HepG2 (cell line): ENCODE results near the gene NDRG3. TPM values are rescaled to one million over a fixed set of nuclear protein-coding genes. Genes with fewer than 3 reads are reported as not detected.

Source experiments
- ATAC-seq: fragments of 200-7000 bp; cut with Tn5 transposase; 3 replicates; pipeline ENCODE4 v1.9.1; 2020; ENCODE audit warnings: mild to moderate bottlenecking, moderate library complexity
- BruUV-seq: library from RNA; stranded (reverse); fragments of 400-500 nt; replicated peaks from 2 replicates; lab custom pipeline; 2021; lab: Mats Ljungman, UMichigan
- CTCF ChIA-PET: fragments of 300-600 bp; formaldehyde crosslinking; extraction: SDS; loops from one replicate; lab custom pipeline; 2021; ENCODE audit warnings: low total read pairs, inconsistent platforms, low intra/inter-chr PET ratio; lab: Yijun Ruan, JAX
- POLR2A ChIA-PET: fragments of 350-600 bp; sonication (Branson Sonifier 250); formaldehyde crosslinking; loops from one replicate; lab custom pipeline; 2020; ENCODE audit warnings: antibody characterized with exemption, inconsistent platforms; lab: Yijun Ruan, JAX
- DNase-seq: peaks from one replicate; pipeline ENCODE4 v3.0.0-alpha.2; 2015; ENCODE audit warnings: low spot score
- FAIRE-seq: peaks from 3 replicates; lab custom pipeline; 2011; peaks lifted over from hg19 to GRCh38; lab: Jason Lieb, UNC
- H2AFZ ChIP-seq: one replicate; pipeline ENCODE4 v1.6.1; 2011; ENCODE audit warnings: low read length, inconsistent platforms
- H3K27ac ChIP-seq: fragments of 300-600 bp; 3 replicates; pipeline ENCODE4 v1.8.0; 2011; ENCODE audit warnings: mixed run types, mild to moderate bottlenecking, mixed read lengths, low read length, inconsistent platforms; ENCODE audit not compliant: insufficient read depth; ENCODE audit errors: extremely low read length
- H3K27me3 ChIP-seq, 2 experiments: fragments of 200-600 bp in 1 of 2; 2 replicates in 1 of 2; 3 replicates in 1 of 2; pipeline versions ENCODE4 v1.6.0 to v1.8.0; 2011; ENCODE audit warnings: low read length in 2 of 2, mild to moderate bottlenecking in 2 of 2, moderate library complexity in 2 of 2, inconsistent platforms in 1 of 2; ENCODE audit not compliant: insufficient read depth in 2 of 2, control insufficient read depth in 1 of 2
- H3K36me3 ChIP-seq, 2 experiments: fragments of 200-600 bp in 1 of 2; replicated peaks in 1 of 2; 2 replicates in 1 of 2; 3 replicates in 1 of 2; pipeline versions ENCODE4 v1.5.1 to v1.8.0; 2011; ENCODE audit warnings: low read length in 2 of 2, inconsistent platforms in 1 of 2; ENCODE audit not compliant: insufficient read depth in 2 of 2, control insufficient read depth in 1 of 2
- H3K4me1 ChIP-seq: 2 replicates; pipeline ENCODE4 v1.5.1; 2012; ENCODE audit warnings: low read length, inconsistent platforms; ENCODE audit not compliant: insufficient read depth
- H3K4me2 ChIP-seq: 2 replicates; pipeline ENCODE4 v1.6.0; 2011; ENCODE audit warnings: low read depth, low read length, inconsistent platforms
- H3K4me3 ChIP-seq, 3 experiments: fragments of 200-600 bp in 1 of 3; sonication (generic), shearing (Covaris generic) in 1 of 3; replicated peaks in 1 of 3; 2 replicates each; pipeline ENCODE4 v1.5.1; 2011 to 2016; ENCODE audit warnings: low read length in 3 of 3, inconsistent platforms in 2 of 3, low read depth in 2 of 3, mild to moderate bottlenecking in 2 of 3, control low read depth in 1 of 3, mixed read lengths in 1 of 3; ENCODE audit not compliant: insufficient read depth in 1 of 3
- H3K79me2 ChIP-seq: one replicate; pipeline ENCODE4 v1.6.1; 2011; ENCODE audit warnings: low read length, inconsistent platforms; ENCODE audit not compliant: insufficient read depth
- H3K9ac ChIP-seq: 2 replicates; pipeline ENCODE4 v1.6.0; 2011; ENCODE audit warnings: mild to moderate bottlenecking, low read depth, low read length, inconsistent platforms; ENCODE audit not compliant: insufficient read depth
- H3K9me3 ChIP-seq: 2 replicates; pipeline ENCODE4 v1.5.1; 2012; ENCODE audit warnings: mild to moderate bottlenecking, low read length
- H4K20me1 ChIP-seq: 2 replicates; pipeline ENCODE4 v1.6.0; 2011; ENCODE audit warnings: inconsistent platforms, mild to moderate bottlenecking, low read length, moderate library complexity; ENCODE audit not compliant: insufficient read depth
- ARID5B ChIP-seq: IDR thresholded peaks from 2 replicates; pipeline ENCODE4 v1.4.0; 2020; ENCODE audit warnings: mild to moderate bottlenecking, missing genetic modification reagents
- ATF3 ChIP-seq: sonication (generic); formaldehyde crosslinking; IDR thresholded peaks from 2 replicates; pipeline ENCODE4 v1.4.0; 2020; ENCODE audit warnings: missing genetic modification reagents
- CREB1 ChIP-seq, 2 experiments: fragments of 450-650 bp in 1 of 2; IDR thresholded peaks; 2 replicates each; pipeline ENCODE4 v1.6.1; 2016 to 2017; ENCODE audit warnings: control low read depth in 1 of 2, mild to moderate bottlenecking in 1 of 2, missing compliant biosample characterization in 1 of 2, missing genetic modification characterization in 1 of 2
- KDM3A ChIP-seq: IDR thresholded peaks from 2 replicates; pipeline ENCODE4 v1.6.1; 2018; ENCODE audit warnings: low read depth, missing compliant biosample characterization
- MAF1 ChIP-seq: sonication (generic); formaldehyde crosslinking; IDR thresholded peaks from 2 replicates; pipeline ENCODE4 v1.5.0; 2020; ENCODE audit warnings: missing genetic modification reagents, borderline replicate concordance
- MTERF4 ChIP-seq: sonication (generic); formaldehyde crosslinking; IDR thresholded peaks from 2 replicates; pipeline ENCODE4 v1.8.0; 2023; ENCODE audit warnings: mild to moderate bottlenecking, missing genetic modification reagents
- NR2F2 ChIP-seq: IDR thresholded peaks from 2 replicates; pipeline ENCODE4 v1.6.1; 2012; ENCODE audit warnings: low read depth, inconsistent platforms, borderline replicate concordance
- PRDM15 ChIP-seq: sonication (generic); formaldehyde crosslinking; IDR thresholded peaks from 2 replicates; pipeline ENCODE4 v1.4.0; 2020; ENCODE audit warnings: missing genetic modification reagents
- SP140L ChIP-seq: sonication (generic); formaldehyde crosslinking; IDR thresholded peaks from 2 replicates; pipeline ENCODE4 v1.4.0; 2020; ENCODE audit warnings: missing genetic modification reagents, borderline replicate concordance
- THRA ChIP-seq: sonication (generic); formaldehyde crosslinking; IDR thresholded peaks from 2 replicates; pipeline ENCODE4 v1.4.0; 2020; ENCODE audit warnings: missing genetic modification reagents, borderline replicate concordance
- ZNF589 ChIP-seq: sonication (generic); formaldehyde crosslinking; conservative IDR thresholded peaks from 2 replicates; pipeline ENCODE4 v1.8.0; 2022; ENCODE audit warnings: mild to moderate bottlenecking, moderate library complexity, missing genetic modification reagents
- ZSCAN21 ChIP-seq: sonication (generic); formaldehyde crosslinking; IDR thresholded peaks from 2 replicates; pipeline ENCODE4 v1.8.0; 2022; ENCODE audit warnings: mild to moderate bottlenecking, missing genetic modification reagents, moderate library complexity, borderline replicate concordance
- in situ Hi-C: cut with HindIII; loops from 2 replicates; pipeline ENCODE4 v1.10.0; 2017; ENCODE audit warnings: low pct_unique_long_range_greater_than_20kb; ENCODE audit not compliant: extremely low pct_ligation_motif_present
- intact Hi-C: fragments of 100-400 bp; cut with micrococcal nuclease; formaldehyde crosslinking; loops from one replicate; pipeline ENCODE4 v1.10.0; 2022; ENCODE audit not compliant: unreplicated experiment
- polyA plus RNA-seq, 8 experiments: library from polyadenylated mRNA; depleted of rRNA in 3 of 8; stranded (reverse) in 7 of 8; unstranded in 1 of 8; fragments of >200 nt; fragmentation: Illumina TruSeq in 4 of 8; extraction: Trizol in 4 of 8; gene quantifications; 2 replicates each; pipeline versions ENCODE4 v1.2.1 to v1.2.3, GENCODE V29; 2011 to 2016; ENCODE audit warnings: low read depth in 4 of 8, missing spikeins in 1 of 8, mixed read lengths in 1 of 8; ENCODE audit not compliant: insufficient read depth in 1 of 8
- total RNA-seq, 5 experiments: library from RNA; depleted of rRNA; stranded (reverse); fragments of >200 nt; fragmentation: Illumina TruSeq; extraction: Trizol; gene quantifications; 2 replicates each; pipeline ENCODE4 v1.2.3, GENCODE V29; 2016; ENCODE audit warnings: low read depth in 1 of 5

Gene NDRG3
- total and polyA plus RNA-seq, 2 of the 13 experiments (the other 11 are each of a cell fraction or from before 2014, with no cell fraction given), result 36.0 to 40.5 TPM

- Histone ChIP-seq H3K4me3 (no peak overlapping the region), H3K9ac (no peak overlapping the region), H3K36me3 (peaks cover 22 to 51% of the 10 kb centered on the region in 2 experiments), H4K20me1 (no peaks in the 10 kb centered on the region), H3K9me3 (no peaks in the 10 kb centered on the region), H3K27ac (no peak overlapping the region), H3K4me1 (peaks cover 23% of the 10 kb centered on the region), H3K79me2 (no peaks in the 10 kb centered on the region), H3K27me3 (no peaks in the 10 kb centered on the region), H3K4me2 (no peak overlapping the region), H2AFZ (no peak overlapping the region)
- CTCF ChIA-PET, result no interaction called here
- FAIRE-seq (no peak), DNase-seq (no peak), ATAC-seq (no peak)
- in situ Hi-C loops, result no loop called here
- intact Hi-C loops, result loop anchor here (10.0 kb wide), 1 partner anchor 202 kb away; no protein-coding TSS in a partner anchor
- BruUV-seq, result no TSS peak
- POLR2A ChIA-PET, result no interaction called here
- TF ChIP-seq ATF3 (no peak), KDM3A (CRISPR knock-in tag) (no peak), ZNF589 (CRISPR knock-in tag) (no peak), CREB1 (IDR thresholded peaks at IDR 0.05) (no peak), CREB1 (CRISPR knock-in tag; IDR thresholded peaks at IDR 0.05) (no peak), NR2F2 (no peak), ARID5B (CRISPR knock-in tag) (no peak), MAF1 (CRISPR knock-in tag) (no peak), ZSCAN21 (CRISPR knock-in tag) (no peak), THRA (CRISPR knock-in tag) (no peak), PRDM15 (CRISPR knock-in tag) (no peak), SP140L (no peak), MTERF4 (CRISPR knock-in tag) (no peak)
These were observed 10.6 kb upstream of the NDRG3 start for GRCh38 chr20:36756496-36756895.
